ENCODE results near the gene GDAP1L1. TPM values are rescaled to one million over a fixed set of nuclear protein-coding genes. Genes with fewer than 3 reads are reported as not detected.

Gene GDAP1L1
- total and polyA plus RNA-seq, 4 donors: not detected

- TF ChIP-seq CTCF (IDR thresholded peaks at IDR 0.05; ENCODE audit: low read depth, low read length, missing input control) (no peak), TAF1 (conservative IDR thresholded peaks at IDR 0.05) (no peak), RAD21 (IDR thresholded peaks at IDR 0.05) (no peak), MAX (IDR thresholded peaks at IDR 0.05) (no peak), GABPA (IDR thresholded peaks at IDR 0.05 in 1 of 2, conservative IDR thresholded peaks at IDR 0.05 in 1 of 2) (no peak), SP1 (IDR thresholded peaks at IDR 0.05) (no peak)
Measured at GRCh38 chr20:44219791-44220190, 27.3 kb upstream of the GDAP1L1 start (continued).

- H3K9me3 ChIP-seq (ENCODE audit: control insufficient read depth in 4 of 4, low read length in 3 of 4): no peaks in the 10 kb centered on the region
- WGBS: 85% methylated on average over 3 of the region's 3 CpGs
- H3K27ac ChIP-seq (ENCODE audit: low read depth in 1 of 2, low read length in 2 of 2): no peak overlapping the region
- H3K27me3 ChIP-seq (ENCODE audit: control insufficient read depth in 4 of 4, insufficient read depth in 4 of 4, low read length in 3 of 4): no peaks in the 10 kb centered on the region
- no peak overlapping the region for H3K9ac ChIP-seq (ENCODE audit: low read depth in 1 of 2, low read length in 2 of 2)
- H3K4me3 ChIP-seq (ENCODE audit: low read depth in 1 of 3, low read length in 3 of 3): no peak overlapping the region
- TF ChIP-seq SP1 (IDR thresholded peaks at IDR 0.05) (no peak), FOXA1 (IDR thresholded peaks at IDR 0.05) (no peak), FOXA2 (IDR thresholded peaks at IDR 0.05) (no peak), MAX (IDR thresholded peaks at IDR 0.05) (no peak), REST (IDR thresholded peaks at IDR 0.05) (no peak), CTCF (IDR thresholded peaks at IDR 0.05; ENCODE audit: low read depth, low read length, missing input control) (no peak), GABPA (IDR thresholded peaks at IDR 0.05 in 1 of 2, conservative IDR thresholded peaks at IDR 0.05 in 1 of 2) (no peak), HNF4A (conservative IDR thresholded peaks at IDR 0.05) (no peak), RAD21 (IDR thresholded peaks at IDR 0.05) (no peak), YY1 (IDR thresholded peaks at IDR 0.05) (no peak)
- DNase-seq (ENCODE audit: low spot score): peak; percentile 52
- peaks cover 0 to 2% (median 0%) of the 10 kb centered on the region in 4 donors for H3K36me3 ChIP-seq (ENCODE audit: control insufficient read depth in 4 of 4, insufficient read depth in 3 of 4, low read depth in 1 of 4, low read length in 3 of 4)
- peaks cover 2 to 12% (median 8%) of the 10 kb centered on the region in 4 donors for H3K4me1 ChIP-seq (ENCODE audit: control insufficient read depth in 4 of 4, insufficient read depth in 4 of 4, low read length in 3 of 4)
Measured at GRCh38 chr20:44221368-44221954, 25.6 kb upstream of the GDAP1L1 start.
